K562 (cell line): ENCODE results near the gene CDKN1C. TPM values are rescaled to one million over a fixed set of nuclear protein-coding genes. Genes with fewer than 3 reads are reported as not detected.
A peak's percentile ranks its signal among the peaks of the same experiment; 100 is the strongest.

Experiments used
- ATAC-seq: fragments of 200-7000 bp; cut with Tn5 transposase; 3 replicates; pipeline ENCODE4 v1.9.1; 2020; ENCODE audit warnings: moderate library complexity
- BruUV-seq: library from RNA; stranded (reverse); fragments of 400-500 nt; replicated peaks from 2 replicates; lab custom pipeline; 2021; lab: Mats Ljungman, UMichigan
- CTCF ChIA-PET: fragments of 300-600 bp; formaldehyde crosslinking; extraction: SDS; loops from one replicate; lab custom pipeline; 2021; ENCODE audit warnings: low intra/inter-chr PET ratio; lab: Yijun Ruan, JAX
- POLR2A ChIA-PET: fragments of 300-600, 350-650 bp; sonication (Branson Sonifier 250); formaldehyde crosslinking; extraction: SDS; loops from one replicate; lab custom pipeline; 2021; ENCODE audit warnings: antibody characterized with exemption, inconsistent platforms; lab: Yijun Ruan, JAX
- DNase-seq, 4 experiments: peaks; one replicate each; pipeline versions ENCODE4 v3.0.0 to v3.0.0-alpha.2; 2011 to 2018; ENCODE audit warnings: low spot score in 3 of 4, mixed read lengths in 3 of 4; ENCODE audit errors: extremely low read depth in 1 of 4
- FAIRE-seq: peaks from 2 replicates; lab custom pipeline; 2011; peaks lifted over from hg19 to GRCh38; lab: Jason Lieb, UNC
- H2AFZ ChIP-seq: 2 replicates; pipeline ENCODE4 v1.6.0; 2011; ENCODE audit warnings: low read depth, low read length, control low read depth, inconsistent platforms
- H3K27ac ChIP-seq: fragments of 200-600 bp; 3 replicates; pipeline ENCODE4 v1.8.0; 2011; ENCODE audit warnings: low read depth, mild to moderate bottlenecking, control low read depth, inconsistent platforms, low read length, moderate library complexity, mixed read lengths; ENCODE audit errors: extremely low read depth
- H3K27me3 ChIP-seq, 2 experiments: fragments of 300-600 bp in 1 of 2; 2 replicates in 1 of 2; 3 replicates in 1 of 2; pipeline versions ENCODE4 v1.6.0 to v1.8.0; 2011; ENCODE audit warnings: inconsistent platforms in 2 of 2, low read length in 2 of 2, mild to moderate bottlenecking in 1 of 2, mixed read lengths in 1 of 2, moderate library complexity in 1 of 2; ENCODE audit not compliant: control insufficient read depth in 2 of 2, insufficient read depth in 2 of 2
- H3K36me3 ChIP-seq: fragments of 300-600 bp; 3 replicates; pipeline ENCODE4 v1.8.0; 2011; ENCODE audit warnings: mild to moderate bottlenecking, low read length, inconsistent platforms; ENCODE audit not compliant: control insufficient read depth, insufficient read depth
- H3K4me1 ChIP-seq, 2 experiments: fragments of 200-600 bp in 1 of 2; replicated peaks in 1 of 2; 2 replicates in 1 of 2; 3 replicates in 1 of 2; pipeline versions ENCODE4 v1.5.1 to v1.8.0; 2011; ENCODE audit warnings: inconsistent platforms in 2 of 2, low read length in 2 of 2, mild to moderate bottlenecking in 1 of 2, mixed read lengths in 1 of 2, moderate library complexity in 1 of 2; ENCODE audit not compliant: control insufficient read depth in 2 of 2, insufficient read depth in 2 of 2
- H3K4me2 ChIP-seq: 2 replicates; pipeline ENCODE4 v1.6.1; 2011; ENCODE audit warnings: low read length, control low read depth, inconsistent platforms, mixed read lengths; ENCODE audit not compliant: insufficient read depth
- H3K4me3 ChIP-seq: fragments of 200-600 bp; sonication (generic), shearing (Covaris generic); 2 replicates; pipeline ENCODE4 v1.5.1; 2016; ENCODE audit warnings: control low read depth, inconsistent platforms
- H3K79me2 ChIP-seq: fragments of 200-600 bp; 3 replicates; pipeline ENCODE4 v1.8.0; 2011; ENCODE audit warnings: low read length, inconsistent platforms; ENCODE audit not compliant: control insufficient read depth, insufficient read depth
- H3K9ac ChIP-seq, 2 experiments: 2 replicates each; pipeline versions ENCODE4 v1.6.0 to v1.6.1; 2011; ENCODE audit warnings: low read depth in 2 of 2, low read length in 2 of 2, control low read depth in 1 of 2, inconsistent platforms in 1 of 2, mild to moderate bottlenecking in 1 of 2, mixed read lengths in 1 of 2; ENCODE audit not compliant: insufficient read depth in 1 of 2
- H3K9me1 ChIP-seq: one replicate; pipeline ENCODE4 v1.6.0; 2011; ENCODE audit warnings: inconsistent platforms, mild to moderate bottlenecking, low read length, moderate library complexity; ENCODE audit not compliant: control insufficient read depth, insufficient read depth
- H3K9me3 ChIP-seq: replicated peaks from 2 replicates; pipeline ENCODE4 v1.5.1; 2011; ENCODE audit warnings: low read depth, low read length, inconsistent platforms; ENCODE audit not compliant: control insufficient read depth, insufficient read depth
- H4K20me1 ChIP-seq: replicated peaks from 2 replicates; pipeline ENCODE4 v1.6.1; 2011; ENCODE audit warnings: low read length, inconsistent platforms, mixed read lengths; ENCODE audit not compliant: control insufficient read depth, insufficient read depth
- CBFA2T2 ChIP-seq: fragments of 450-650 bp; conservative IDR thresholded peaks from 2 replicates; pipeline ENCODE4 v1.6.1; 2017; ENCODE audit warnings: mild to moderate bottlenecking
- CCNT2 ChIP-seq: IDR thresholded peaks from 2 replicates; pipeline ENCODE4 v1.6.1; 2011; ENCODE audit warnings: borderline replicate concordance, low read depth, mild to moderate bottlenecking, moderate library complexity, mixed read lengths, low read length; ENCODE audit not compliant: insufficient read length; ENCODE audit errors: extremely low read depth
- GATAD2B ChIP-seq: fragments of 450-650 bp; IDR thresholded peaks from 2 replicates; pipeline ENCODE4 v1.6.1; 2017; ENCODE audit warnings: mild to moderate bottlenecking, borderline replicate concordance
- HDAC3 ChIP-seq: fragments of 450-650 bp; IDR thresholded peaks from 2 replicates; pipeline ENCODE4 v1.6.1; 2018; ENCODE audit warnings: borderline replicate concordance, mild to moderate bottlenecking, moderate library complexity; ENCODE audit not compliant: partially characterized antibody
- HMGN3 ChIP-seq: IDR thresholded peaks from 2 replicates; pipeline ENCODE4 v1.6.1; 2011; ENCODE audit warnings: borderline replicate concordance, low read depth, mild to moderate bottlenecking, mixed read lengths, low read length; ENCODE audit not compliant: insufficient read length; ENCODE audit errors: extremely low read depth
- KDM2B ChIP-seq: fragments of 250-450 bp; sonication (Bioruptor Pico); IDR thresholded peaks from 2 replicates; pipeline ENCODE4 v1.8.0; 2021; ENCODE audit warnings: mild to moderate bottlenecking, moderate library complexity
- KLF1 ChIP-seq: fragments of 450-650 bp; IDR thresholded peaks from 2 replicates; pipeline ENCODE4 v1.6.1; 2016; ENCODE audit warnings: missing genetic modification characterization, missing compliant biosample characterization
- PCBP1 ChIP-seq: fragments of 200-400 bp; formaldehyde crosslinking; IDR thresholded peaks from 2 replicates; pipeline ENCODE4 v1.6.1; 2018; ENCODE audit warnings: mild to moderate bottlenecking, low read depth, low read length; ENCODE audit not compliant: poor library complexity, severe bottlenecking
- POLR2G ChIP-seq: fragments of 200-400 bp; formaldehyde crosslinking; IDR thresholded peaks from 2 replicates; pipeline ENCODE4 v1.6.1; 2017; ENCODE audit warnings: low read depth, mild to moderate bottlenecking, antibody characterized with exemption, low read length, moderate library complexity
- POLR2H ChIP-seq: IDR thresholded peaks from 2 replicates; pipeline ENCODE4 v1.6.1; 2016; ENCODE audit warnings: missing genetic modification characterization, low read depth, mild to moderate bottlenecking, control low read depth, missing compliant biosample characterization, moderate library complexity
- RAD51 ChIP-seq: fragments of 450-650 bp; IDR thresholded peaks from 2 replicates; pipeline ENCODE4 v1.7.1; 2016; ENCODE audit warnings: low read depth, mild to moderate bottlenecking, borderline replicate concordance
- RB1 ChIP-seq: fragments of 450-650 bp; IDR thresholded peaks from 2 replicates; pipeline ENCODE4 v1.6.1; 2017; ENCODE audit warnings: low read depth, mild to moderate bottlenecking
- SAFB ChIP-seq: fragments of 200-400 bp; formaldehyde crosslinking; IDR thresholded peaks from 2 replicates; pipeline ENCODE4 v1.6.1; 2017; ENCODE audit warnings: low read depth, low read length, borderline replicate concordance
- SMAD3 ChIP-seq: fragments of 450-650 bp; formaldehyde crosslinking; conservative IDR thresholded peaks from 2 replicates; pipeline ENCODE4 v1.4.0; 2020; ENCODE audit warnings: mild to moderate bottlenecking
- SMARCC2 ChIP-seq: fragments of 450-650 bp; IDR thresholded peaks from 2 replicates; pipeline ENCODE4 v1.6.1; 2017; ENCODE audit warnings: antibody characterized with exemption, moderate library complexity, mild to moderate bottlenecking, low read depth
- SRSF1 ChIP-seq: fragments of 200-400 bp; formaldehyde crosslinking; IDR thresholded peaks from 2 replicates; pipeline ENCODE4 v1.6.1; 2017; ENCODE audit warnings: mild to moderate bottlenecking, low read depth, low read length, moderate library complexity
- TEAD2 ChIP-seq: fragments of 450-650 bp; IDR thresholded peaks from 2 replicates; pipeline ENCODE4 v1.6.1; 2016; ENCODE audit warnings: missing genetic modification characterization, control low read depth, missing compliant biosample characterization
- XRCC5 ChIP-seq: fragments of 200-400 bp; formaldehyde crosslinking; IDR thresholded peaks from 2 replicates; pipeline ENCODE4 v1.6.1; 2017; ENCODE audit warnings: low read depth, mild to moderate bottlenecking, low read length
- ZBTB7A ChIP-seq: IDR thresholded peaks from 2 replicates; pipeline ENCODE4 v1.6.1; 2011; ENCODE audit warnings: low read depth, mild to moderate bottlenecking, low read length, moderate library complexity, borderline replicate concordance; ENCODE audit not compliant: control insufficient read depth
- ZBTB9 ChIP-seq: fragments of 450-650 bp; formaldehyde crosslinking; IDR thresholded peaks from 2 replicates; pipeline ENCODE4 v1.4.0; 2020; ENCODE audit warnings: mild to moderate bottlenecking, moderate library complexity
- ZNF586 ChIP-seq: fragments of 450-650 bp; formaldehyde crosslinking; conservative IDR thresholded peaks from 2 replicates; pipeline ENCODE4 v1.4.0; 2020; ENCODE audit warnings: mild to moderate bottlenecking, moderate library complexity
- ZNF766 ChIP-seq: fragments of 200-800 bp; sonication (Bioruptor generic); conservative IDR thresholded peaks from 2 replicates; pipeline ENCODE4 v1.6.1; 2016; ENCODE audit warnings: missing genetic modification characterization, missing compliant biosample characterization
- WGBS: fragments of 100-300 bp; shearing (Covaris generic); methylation state at CpG from one replicate; pipeline ENCODE4 v1.1.6; 2016; ENCODE audit warnings: low coverage, mixed read lengths; ENCODE audit not compliant: insufficient coverage; ENCODE audit errors: missing lambda C conversion rate; 5-methylcytosine and 5-hydroxymethylcytosine counted together
- in situ Hi-C: fragments of 300-500 bp; cut with MboI; formaldehyde crosslinking; loops from 4 replicates; pipeline ENCODE4 v1.15.0; 2018; ENCODE audit warnings: inconsistent platforms, mixed read lengths
- intact Hi-C: fragments of 100-400 bp; cut with micrococcal nuclease; formaldehyde crosslinking; loops from 2 replicates; pipeline ENCODE4 v1.14.2; 2022
- polyA plus RNA-seq, 8 experiments: library from polyadenylated mRNA; depleted of rRNA in 4 of 8; stranded (reverse) in 5 of 8; unstranded in 3 of 8; fragments of >200 nt; fragmentation: Nextera tagmentation in 2 of 8; fragmentation: Illumina TruSeq in 1 of 8; extraction: Ambion mirVana in 2 of 8; extraction: Trizol in 1 of 8; gene quantifications; 2 replicates each; pipeline versions ENCODE4 v1.2.1 to v1.2.3, GENCODE V29; 2011 to 2014; ENCODE audit warnings: inconsistent platforms in 1 of 8, missing spikeins in 1 of 8
- total RNA-seq, 7 experiments: library from RNA; depleted of rRNA in 6 of 7; stranded (reverse); fragments of >200 nt in 6 of 7; fragmentation: Illumina TruSeq in 2 of 7; extraction: Trizol in 2 of 7; gene quantifications; 2 replicates each; pipeline versions ENCODE4 v1.2.1 to v1.2.3, GENCODE V29; 2011 to 2021; ENCODE audit warnings: low replicate concordance in 1 of 7

Gene CDKN1C
- total and polyA plus RNA-seq, 9 of the 15 experiments (the other 6 are each of a cell fraction or from before 2014, with no cell fraction given) = 2.8 to 21.1 (median 9.3) TPM

DNA sequence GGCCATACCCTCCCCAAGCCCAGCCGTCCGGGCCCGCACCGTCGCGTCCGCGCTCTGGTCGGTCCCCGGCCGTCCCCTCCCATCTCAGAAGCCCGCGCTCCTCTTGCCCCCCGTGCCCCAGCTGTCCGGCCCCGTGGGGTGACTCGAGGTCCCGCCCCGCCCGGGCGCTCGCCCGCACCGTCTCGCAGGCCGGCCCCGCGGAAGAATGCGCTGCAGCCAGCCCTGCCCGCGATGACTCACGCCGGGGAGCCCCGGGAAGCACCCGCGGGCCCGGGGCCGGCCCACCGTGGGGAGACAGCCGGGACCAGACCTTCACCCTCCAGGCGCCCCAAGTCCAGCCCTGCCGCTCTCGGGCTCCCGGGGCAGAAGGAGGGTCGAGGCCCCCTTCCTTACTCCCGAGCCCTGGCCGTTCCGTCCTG is 44.0 kb upstream of the CDKN1C start:
- no peaks in the 10 kb centered on the region for H3K9me1 ChIP-seq
- H3K27ac ChIP-seq = peak overlapping the region; percentile 73
- ChIA-PET POLR2A (interaction anchor here (0.6 to 2.3 kb wide), 24 partner anchors 9 to 1555 kb away, joined by 3 to 22 read pairs (median 4); a partner anchor contains a TSS), CTCF (interaction anchor here (1.1 to 5.2 kb wide), 3 partner anchors 37 to 397 kb away, joined by 5 to 59 read pairs (median 6); no protein-coding TSS in a partner anchor)
- FAIRE-seq (no peak), ATAC-seq (peak; percentile 71), DNase-seq (peak; percentile 74 to 93 (median 90))
- peaks cover 15% of the 10 kb centered on the region; the same call in 2 of the 3 replicates for H3K79me2 ChIP-seq
- 2% methylated on average over 12 of the region's 48 CpGs for WGBS
- peak overlapping the region; percentile 93 for H2AFZ ChIP-seq
- H3K36me3 ChIP-seq = no peaks in the 10 kb centered on the region
- intact Hi-C loops (no loop called here), in situ Hi-C loops (no loop called here)
- peak overlapping the region; percentile 87 for H3K4me2 ChIP-seq
- H3K9me3 ChIP-seq = no peaks in the 10 kb centered on the region
- peaks cover 13% of the 10 kb centered on the region for H4K20me1 ChIP-seq
- H3K9ac ChIP-seq = peak overlapping the region; percentile 68 to 81
- no TSS peak for BruUV-seq
- H3K4me3 ChIP-seq = peak overlapping the region; percentile 76
- no peaks in the 10 kb centered on the region for H3K27me3 ChIP-seq
- peaks cover 10 to 66% of the 10 kb centered on the region in 2 experiments; a peak in 4 of 5 replicates for H3K4me1 ChIP-seq
- TF ChIP-seq ZBTB9 (CRISPR knock-in tag) (peak; percentile 30; the same call in 1 of the 2 replicates), CCNT2 (peak; percentile 64), SRSF1 (no peak), ZNF586 (CRISPR knock-in tag) (no peak), GATAD2B (peak; percentile 64; the same call in 1 of the 2 replicates), TEAD2 (tag) (no peak), PCBP1 (no peak), ZNF766 (no peak), HMGN3 (peak; percentile 42), SAFB (0 out of 2 replicates have a peak, but pooled peaks have one; percentile 57), KDM2B (CRISPR knock-in tag) (0 out of 2 replicates have a peak, but pooled peaks have one; percentile 47), RB1 (peak; percentile 65), HDAC3 (no peak), XRCC5 (0 out of 2 replicates have a peak, but pooled peaks have one; percentile 25), POLR2H (tag) (0 out of 2 replicates have a peak, but pooled peaks have one; percentile 9), SMAD3 (CRISPR knock-in tag) (no peak), SMARCC2 (peak; percentile 16; the same call in 1 of the 2 replicates), RAD51 (no peak), CBFA2T2 (no peak), POLR2G (peak; percentile 78), KLF1 (tag) (peak; percentile 16; the same call in 1 of the 2 replicates), ZBTB7A (peak; percentile 56; the same call in 1 of the 2 replicates)
